ENCODE measurements around the gene SPAG17.

SPAG17 gene

DNA sequence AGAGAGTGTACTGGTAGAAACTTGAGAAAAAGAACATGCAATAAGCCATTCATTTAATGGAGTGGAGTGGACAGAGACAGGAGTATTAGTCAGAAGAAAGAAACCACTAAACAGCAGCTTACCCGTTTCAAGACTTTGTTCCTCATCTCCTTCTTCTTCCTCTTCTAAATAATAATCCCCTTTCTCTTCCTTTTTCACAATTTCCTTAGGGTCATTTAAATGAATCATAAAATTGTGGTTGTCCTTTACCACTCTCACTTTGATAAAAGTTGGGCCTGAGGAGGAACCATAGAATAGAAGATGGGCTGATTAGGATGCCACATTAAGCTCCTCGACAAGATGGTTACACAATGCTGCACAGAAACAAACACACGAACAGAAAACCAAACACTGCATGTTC lies 145.9 kb downstream of the SPAG17 start:
- Histone ChIP-seq H3K4me3 (ENCODE audit: low read depth, low read length) (no peak overlapping the region), H2AFZ (ENCODE audit: low read length, unreplicated experiment) (no peak overlapping the region), H3K4me1 (ENCODE audit: control insufficient read depth, insufficient read depth, low read length, unreplicated experiment) (peaks cover 11% of the 10 kb centered on the region), H3K27me3 (ENCODE audit: insufficient read depth, low read length) (no peaks in the 10 kb centered on the region), H3K27ac (ENCODE audit: low read depth, low read length) (no peak overlapping the region), H3K36me3 (ENCODE audit: insufficient read depth, low read length) (no peaks in the 10 kb centered on the region), H3K79me2 (ENCODE audit: control insufficient read depth, insufficient read depth, low read length, unreplicated experiment) (no peaks in the 10 kb centered on the region)

DNA sequence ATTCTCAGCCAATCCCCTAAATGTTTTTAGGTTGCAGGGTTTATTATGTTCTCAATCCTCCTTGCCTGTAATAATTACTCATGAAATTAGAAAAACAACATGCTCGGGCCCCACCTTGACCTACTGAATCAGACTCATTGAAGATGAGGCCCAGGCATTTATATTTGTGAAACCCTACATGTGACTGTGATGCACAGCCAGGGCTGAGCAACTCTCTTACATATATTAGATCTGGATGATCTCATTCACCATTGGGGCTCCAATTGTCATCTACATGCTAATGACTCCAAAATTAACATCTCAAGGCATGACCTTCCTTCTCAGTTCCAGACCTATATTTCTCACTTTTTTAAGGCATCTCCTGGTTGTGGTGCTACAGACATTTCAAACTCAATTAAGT lies 152.1 kb downstream of the SPAG17 start:
- Histone ChIP-seq H3K36me3 (ENCODE audit: insufficient read depth, low read length) (no peaks in the 10 kb centered on the region), H3K4me3 (ENCODE audit: low read depth, low read length) (no peak overlapping the region), H2AFZ (ENCODE audit: low read length, unreplicated experiment) (no peak overlapping the region), H3K27me3 (ENCODE audit: insufficient read depth, low read length) (no peaks in the 10 kb centered on the region), H3K79me2 (ENCODE audit: control insufficient read depth, insufficient read depth, low read length, unreplicated experiment) (no peaks in the 10 kb centered on the region), H3K4me1 (ENCODE audit: control insufficient read depth, insufficient read depth, low read length, unreplicated experiment) (no peaks in the 10 kb centered on the region), H3K27ac (ENCODE audit: low read depth, low read length) (no peak overlapping the region)

- no peaks in the 10 kb centered on the region for H3K36me3 ChIP-seq (ENCODE audit: insufficient read depth, low read length)
- peaks cover 8% of the 10 kb centered on the region for H3K27me3 ChIP-seq (ENCODE audit: insufficient read depth, low read length)
- H3K79me2 ChIP-seq (ENCODE audit: control insufficient read depth, insufficient read depth, low read length, unreplicated experiment): no peaks in the 10 kb centered on the region
- H3K27ac ChIP-seq (ENCODE audit: low read depth, low read length): no peak overlapping the region
- no peak overlapping the region for H2AFZ ChIP-seq (ENCODE audit: low read length, unreplicated experiment)
- no peak overlapping the region for H3K4me3 ChIP-seq (ENCODE audit: low read depth, low read length)
- no peaks in the 10 kb centered on the region for H3K4me1 ChIP-seq (ENCODE audit: control insufficient read depth, insufficient read depth, low read length, unreplicated experiment)
Observed at GRCh38 chr1:118028267-118028666, 156.8 kb downstream of the SPAG17 start.

- Histone ChIP-seq H3K4me1 (ENCODE audit: control insufficient read depth, insufficient read depth, low read length, unreplicated experiment) (no peaks in the 10 kb centered on the region), H3K27ac (ENCODE audit: low read depth, low read length) (no peak overlapping the region), H3K27me3 (ENCODE audit: insufficient read depth, low read length) (peaks cover 8% of the 10 kb centered on the region), H2AFZ (ENCODE audit: low read length, unreplicated experiment) (no peak overlapping the region), H3K36me3 (ENCODE audit: insufficient read depth, low read length) (no peaks in the 10 kb centered on the region), H3K4me3 (ENCODE audit: low read depth, low read length) (no peak overlapping the region), H3K79me2 (ENCODE audit: control insufficient read depth, insufficient read depth, low read length, unreplicated experiment) (no peaks in the 10 kb centered on the region)
Observed at GRCh38 chr1:118023199-118023598, 161.8 kb downstream of the SPAG17 start.

DNA sequence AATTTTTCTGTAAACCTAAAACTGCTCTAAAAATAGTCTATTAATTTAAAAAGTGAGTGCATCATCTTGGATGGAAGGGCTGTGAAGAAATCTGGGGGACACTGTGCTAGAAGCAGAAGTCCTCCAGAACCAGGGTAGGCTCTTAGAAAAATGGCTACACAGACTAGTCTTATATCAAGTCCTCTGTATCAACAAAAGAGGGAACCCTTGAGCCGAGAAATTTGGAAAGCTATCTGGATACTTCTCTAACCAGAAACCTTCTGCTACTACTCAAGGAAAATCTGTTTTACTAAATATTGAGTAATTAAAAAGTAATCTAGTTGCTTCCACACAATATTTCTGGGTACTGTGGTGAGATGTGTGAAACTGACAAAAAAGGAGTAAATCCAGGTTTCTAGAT lies 163.4 kb downstream of the SPAG17 start:
- H3K27me3 ChIP-seq (ENCODE audit: insufficient read depth, low read length): peaks cover 8% of the 10 kb centered on the region
- no peak overlapping the region for H2AFZ ChIP-seq (ENCODE audit: low read length, unreplicated experiment)
- H3K79me2 ChIP-seq (ENCODE audit: control insufficient read depth, insufficient read depth, low read length, unreplicated experiment): no peaks in the 10 kb centered on the region
- no peaks in the 10 kb centered on the region for H3K36me3 ChIP-seq (ENCODE audit: insufficient read depth, low read length)
- no peak overlapping the region for H3K27ac ChIP-seq (ENCODE audit: low read depth, low read length)
- no peaks in the 10 kb centered on the region for H3K4me1 ChIP-seq (ENCODE audit: control insufficient read depth, insufficient read depth, low read length, unreplicated experiment)
- H3K4me3 ChIP-seq (ENCODE audit: low read depth, low read length): no peak overlapping the region

- H3K79me2 ChIP-seq (ENCODE audit: control insufficient read depth, insufficient read depth, low read length, unreplicated experiment): no peaks in the 10 kb centered on the region
- no peak overlapping the region for H3K27ac ChIP-seq (ENCODE audit: low read depth, low read length)
- H3K36me3 ChIP-seq (ENCODE audit: insufficient read depth, low read length): no peaks in the 10 kb centered on the region
- no peaks in the 10 kb centered on the region for H3K27me3 ChIP-seq (ENCODE audit: insufficient read depth, low read length)
- no peaks in the 10 kb centered on the region for H3K4me1 ChIP-seq (ENCODE audit: control insufficient read depth, insufficient read depth, low read length, unreplicated experiment)
- H2AFZ ChIP-seq (ENCODE audit: low read length, unreplicated experiment): no peak overlapping the region
- no peak overlapping the region for H3K4me3 ChIP-seq (ENCODE audit: low read depth, low read length)
Observed at GRCh38 chr1:118018060-118018459, 167.0 kb downstream of the SPAG17 start.

DNA sequence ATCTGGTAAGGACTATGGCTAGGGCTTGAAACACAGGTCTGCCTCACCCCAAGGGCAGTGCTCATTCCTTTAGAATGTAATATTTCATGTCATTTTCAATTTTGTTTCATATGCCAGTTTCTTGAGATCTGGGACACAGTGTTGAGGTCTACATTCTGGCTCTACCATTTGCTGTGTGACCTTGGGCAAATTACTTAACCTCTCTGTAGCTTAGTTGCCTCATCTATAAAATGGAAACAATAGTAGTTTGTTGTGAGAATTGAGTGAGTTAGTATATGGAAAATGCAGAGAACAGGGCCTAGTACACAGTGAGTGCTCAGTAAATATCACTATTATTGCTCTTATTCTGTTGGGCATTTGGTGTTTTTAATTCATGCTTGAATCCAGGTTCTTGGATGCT lies 171.1 kb downstream of the SPAG17 start:
- Histone ChIP-seq H3K27me3 (ENCODE audit: insufficient read depth, low read length) (0 out of 2 replicates have a peak, but pooled peaks cover 6% of the 10 kb centered on the region), H3K4me3 (ENCODE audit: low read depth, low read length) (no peak overlapping the region), H3K36me3 (ENCODE audit: insufficient read depth, low read length) (no peaks in the 10 kb centered on the region), H3K4me1 (ENCODE audit: control insufficient read depth, insufficient read depth, low read length, unreplicated experiment) (no peaks in the 10 kb centered on the region), H2AFZ (ENCODE audit: low read length, unreplicated experiment) (no peak overlapping the region), H3K27ac (ENCODE audit: low read depth, low read length) (no peak overlapping the region), H3K79me2 (ENCODE audit: control insufficient read depth, insufficient read depth, low read length, unreplicated experiment) (no peaks in the 10 kb centered on the region)

DNA sequence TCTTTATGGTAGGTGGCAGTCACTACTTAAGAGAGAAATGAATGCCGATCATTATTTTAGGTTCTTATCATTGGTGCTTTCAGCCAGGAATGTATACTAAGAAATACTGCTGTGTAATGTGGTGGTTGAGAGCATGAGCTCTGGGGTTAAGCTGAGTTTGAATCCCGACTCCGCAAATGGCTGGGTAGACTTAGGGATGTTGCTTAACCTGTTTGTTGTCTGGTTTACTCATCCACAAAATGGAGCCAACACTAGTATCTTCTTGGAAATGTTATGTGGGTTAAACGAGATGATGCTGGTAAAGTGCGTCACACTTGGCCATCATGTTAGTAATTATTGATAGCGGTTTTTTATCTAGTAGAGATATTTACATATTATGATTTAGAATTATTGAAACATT lies 171.7 kb downstream of the SPAG17 start:
- H3K27ac ChIP-seq (ENCODE audit: low read depth, low read length): no peak overlapping the region
- no peaks in the 10 kb centered on the region for H3K79me2 ChIP-seq (ENCODE audit: control insufficient read depth, insufficient read depth, low read length, unreplicated experiment)
- H3K36me3 ChIP-seq (ENCODE audit: insufficient read depth, low read length): no peaks in the 10 kb centered on the region
- peaks cover 11% of the 10 kb centered on the region; the same call in 1 of the 2 replicates for H3K27me3 ChIP-seq (ENCODE audit: insufficient read depth, low read length)
- H3K4me3 ChIP-seq (ENCODE audit: low read depth, low read length): no peak overlapping the region
- no peak overlapping the region for H2AFZ ChIP-seq (ENCODE audit: low read length, unreplicated experiment)
- H3K4me1 ChIP-seq (ENCODE audit: control insufficient read depth, insufficient read depth, low read length, unreplicated experiment): no peaks in the 10 kb centered on the region

- no peak overlapping the region for H3K27ac ChIP-seq (ENCODE audit: low read depth, low read length)
- no peaks in the 10 kb centered on the region for H3K79me2 ChIP-seq (ENCODE audit: control insufficient read depth, insufficient read depth, low read length, unreplicated experiment)
- H3K27me3 ChIP-seq (ENCODE audit: insufficient read depth, low read length): peaks cover 11% of the 10 kb centered on the region; the same call in 1 of the 2 replicates
Observed at GRCh38 chr1:118012515-118013124, 172.4 kb downstream of the SPAG17 start.

DNA sequence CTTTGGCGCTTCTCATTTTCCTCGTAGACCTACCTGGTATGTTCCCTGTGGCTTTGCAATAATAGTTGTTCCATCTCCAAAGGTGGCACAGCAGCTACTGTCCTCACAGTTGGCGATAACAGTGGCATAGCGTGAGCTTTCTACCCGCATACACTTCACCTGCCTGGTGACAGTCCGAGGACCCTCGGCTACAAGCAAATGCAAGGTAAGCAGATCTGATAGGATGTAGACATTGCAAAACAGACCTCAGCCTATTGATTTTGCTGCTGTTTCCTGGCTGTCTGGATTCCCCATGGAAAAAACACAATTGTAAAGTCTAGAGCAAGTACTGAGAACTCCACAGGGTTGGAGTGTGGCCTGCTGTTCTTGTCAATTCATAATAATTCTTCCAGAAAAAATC lies 177.0 kb downstream of the SPAG17 start:
- Histone ChIP-seq H3K27me3 (ENCODE audit: insufficient read depth, low read length) (peaks cover 38% of the 10 kb centered on the region), H3K79me2 (ENCODE audit: control insufficient read depth, insufficient read depth, low read length, unreplicated experiment) (no peaks in the 10 kb centered on the region), H3K36me3 (ENCODE audit: insufficient read depth, low read length) (no peaks in the 10 kb centered on the region), H3K4me1 (ENCODE audit: control insufficient read depth, insufficient read depth, low read length, unreplicated experiment) (no peaks in the 10 kb centered on the region), H3K4me3 (ENCODE audit: low read depth, low read length) (no peak overlapping the region), H2AFZ (ENCODE audit: low read length, unreplicated experiment) (no peak overlapping the region), H3K27ac (ENCODE audit: low read depth, low read length) (no peak overlapping the region)

More at GRCh38 chr1:118012515-118013124, 172.4 kb downstream of the SPAG17 start:
- H3K36me3 ChIP-seq (ENCODE audit: insufficient read depth, low read length): no peaks in the 10 kb centered on the region
- no peaks in the 10 kb centered on the region for H3K4me1 ChIP-seq (ENCODE audit: control insufficient read depth, insufficient read depth, low read length, unreplicated experiment)
- no peak overlapping the region for H2AFZ ChIP-seq (ENCODE audit: low read length, unreplicated experiment)
- H3K4me3 ChIP-seq (ENCODE audit: low read depth, low read length): no peak overlapping the region

GRCh38 chr1:118007391-118007790 lies 177.6 kb downstream of the SPAG17 start:
- peaks cover 38% of the 10 kb centered on the region for H3K27me3 ChIP-seq (ENCODE audit: insufficient read depth, low read length)
- no peak overlapping the region for H2AFZ ChIP-seq (ENCODE audit: low read length, unreplicated experiment)
- H3K4me1 ChIP-seq (ENCODE audit: control insufficient read depth, insufficient read depth, low read length, unreplicated experiment): no peaks in the 10 kb centered on the region
- H3K27ac ChIP-seq (ENCODE audit: low read depth, low read length): no peak overlapping the region
- H3K79me2 ChIP-seq (ENCODE audit: control insufficient read depth, insufficient read depth, low read length, unreplicated experiment): no peaks in the 10 kb centered on the region
- H3K4me3 ChIP-seq (ENCODE audit: low read depth, low read length): no peak overlapping the region
- no peaks in the 10 kb centered on the region for H3K36me3 ChIP-seq (ENCODE audit: insufficient read depth, low read length)
